ENCODE data around the gene LPCAT1.

DNA sequence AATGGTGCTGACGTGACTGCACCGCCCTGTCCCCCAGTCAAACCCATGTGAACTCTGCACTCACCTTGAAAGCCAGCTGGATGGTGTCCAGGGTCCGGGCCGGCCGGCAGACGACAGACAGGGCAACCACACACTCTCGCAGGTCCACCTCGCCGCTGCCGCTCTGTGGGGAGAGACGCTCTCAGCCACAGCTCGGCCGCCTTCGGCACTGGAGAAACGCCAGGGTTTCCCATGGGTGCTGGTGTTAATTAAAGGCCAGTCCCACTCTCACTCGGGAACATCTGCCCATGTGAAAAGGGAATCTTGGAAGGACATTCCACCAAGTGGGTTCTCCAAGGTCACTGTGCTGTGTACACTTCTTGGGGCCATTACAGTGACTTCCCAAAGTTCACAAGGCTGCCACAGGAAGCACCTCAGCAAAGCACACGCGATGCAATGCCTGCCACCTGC is 53.0 kb downstream of the LPCAT1 start:
- TF ChIP-seq, protein P1, sequence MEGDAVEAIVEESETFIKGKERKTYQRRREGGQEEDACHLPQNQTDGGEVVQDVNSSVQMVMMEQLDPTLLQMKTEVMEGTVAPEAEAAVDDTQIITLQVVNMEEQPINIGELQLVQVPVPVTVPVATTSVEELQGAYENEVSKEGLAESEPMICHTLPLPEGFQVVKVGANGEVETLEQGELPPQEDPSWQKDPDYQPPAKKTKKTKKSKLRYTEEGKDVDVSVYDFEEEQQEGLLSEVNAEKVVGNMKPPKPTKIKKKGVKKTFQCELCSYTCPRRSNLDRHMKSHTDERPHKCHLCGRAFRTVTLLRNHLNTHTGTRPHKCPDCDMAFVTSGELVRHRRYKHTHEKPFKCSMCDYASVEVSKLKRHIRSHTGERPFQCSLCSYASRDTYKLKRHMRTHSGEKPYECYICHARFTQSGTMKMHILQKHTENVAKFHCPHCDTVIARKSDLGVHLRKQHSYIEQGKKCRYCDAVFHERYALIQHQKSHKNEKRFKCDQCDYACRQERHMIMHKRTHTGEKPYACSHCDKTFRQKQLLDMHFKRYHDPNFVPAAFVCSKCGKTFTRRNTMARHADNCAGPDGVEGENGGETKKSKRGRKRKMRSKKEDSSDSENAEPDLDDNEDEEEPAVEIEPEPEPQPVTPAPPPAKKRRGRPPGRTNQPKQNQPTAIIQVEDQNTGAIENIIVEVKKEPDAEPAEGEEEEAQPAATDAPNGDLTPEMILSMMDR (conservative IDR thresholded peaks at IDR 0.05; ENCODE audit: low read depth in 2 of 2), result no peak
- no peak for TF ChIP-seq EZH2 (IDR thresholded peaks at IDR 0.05; ENCODE audit: low read depth, unreplicated experiment)
- TF ChIP-seq POLR2AphosphoS5 (IDR thresholded peaks at IDR 0.05; ENCODE audit: low read depth), result no peak
- TF ChIP-seq, protein P2, sequence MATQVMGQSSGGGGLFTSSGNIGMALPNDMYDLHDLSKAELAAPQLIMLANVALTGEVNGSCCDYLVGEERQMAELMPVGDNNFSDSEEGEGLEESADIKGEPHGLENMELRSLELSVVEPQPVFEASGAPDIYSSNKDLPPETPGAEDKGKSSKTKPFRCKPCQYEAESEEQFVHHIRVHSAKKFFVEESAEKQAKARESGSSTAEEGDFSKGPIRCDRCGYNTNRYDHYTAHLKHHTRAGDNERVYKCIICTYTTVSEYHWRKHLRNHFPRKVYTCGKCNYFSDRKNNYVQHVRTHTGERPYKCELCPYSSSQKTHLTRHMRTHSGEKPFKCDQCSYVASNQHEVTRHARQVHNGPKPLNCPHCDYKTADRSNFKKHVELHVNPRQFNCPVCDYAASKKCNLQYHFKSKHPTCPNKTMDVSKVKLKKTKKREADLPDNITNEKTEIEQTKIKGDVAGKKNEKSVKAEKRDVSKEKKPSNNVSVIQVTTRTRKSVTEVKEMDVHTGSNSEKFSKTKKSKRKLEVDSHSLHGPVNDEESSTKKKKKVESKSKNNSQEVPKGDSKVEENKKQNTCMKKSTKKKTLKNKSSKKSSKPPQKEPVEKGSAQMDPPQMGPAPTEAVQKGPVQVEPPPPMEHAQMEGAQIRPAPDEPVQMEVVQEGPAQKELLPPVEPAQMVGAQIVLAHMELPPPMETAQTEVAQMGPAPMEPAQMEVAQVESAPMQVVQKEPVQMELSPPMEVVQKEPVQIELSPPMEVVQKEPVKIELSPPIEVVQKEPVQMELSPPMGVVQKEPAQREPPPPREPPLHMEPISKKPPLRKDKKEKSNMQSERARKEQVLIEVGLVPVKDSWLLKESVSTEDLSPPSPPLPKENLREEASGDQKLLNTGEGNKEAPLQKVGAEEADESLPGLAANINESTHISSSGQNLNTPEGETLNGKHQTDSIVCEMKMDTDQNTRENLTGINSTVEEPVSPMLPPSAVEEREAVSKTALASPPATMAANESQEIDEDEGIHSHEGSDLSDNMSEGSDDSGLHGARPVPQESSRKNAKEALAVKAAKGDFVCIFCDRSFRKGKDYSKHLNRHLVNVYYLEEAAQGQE (IDR thresholded peaks at IDR 0.05; ENCODE audit: unreplicated experiment), result no peak
- no peak for TF ChIP-seq CREB1 (CRISPR knock-in tag; IDR thresholded peaks at IDR 0.05; ENCODE audit: low read depth)

All from GM23338 (cell line).